HCT116 (cell line): ENCODE data around the gene SLC6A19. TPM values are rescaled to one million over a fixed set of nuclear protein-coding genes. Genes with fewer than 3 reads are reported as not detected.

Experiments used
- ATAC-seq: fragments of 200-7000 bp; cut with Tn5 transposase; 2 replicates; pipeline ENCODE4 v1.9.1; 2020; ENCODE audit warnings: mild to moderate bottlenecking, moderate library complexity
- BruUV-seq: library from RNA; stranded (reverse); fragments of 400-500 nt; replicated peaks from 2 replicates; lab custom pipeline; 2021; lab: Mats Ljungman, UMichigan
- CTCF ChIA-PET: fragments of 300-600 bp; sonication (Branson Sonifier 250); formaldehyde crosslinking; loops from one replicate; lab custom pipeline; 2021; ENCODE audit warnings: antibody characterized with exemption; lab: Charles Lee
- POLR2A ChIA-PET: fragments of 300-600, 350-600 bp; sonication (Branson Sonifier 250); formaldehyde crosslinking; loops from one replicate; lab custom pipeline; 2021; ENCODE audit warnings: antibody characterized with exemption; lab: Charles Lee
- RAD21 ChIA-PET, 2 experiments: fragments of 300-600 bp; sonication (Branson Sonifier 250); formaldehyde crosslinking; loops; one replicate each; lab custom pipeline; 2023; ENCODE audit warnings: low total read pairs in 2 of 2; ENCODE audit not compliant: uncharacterized antibody in 2 of 2, unreplicated experiment in 2 of 2, low non-redundant PET in 1 of 2; lab: Charles Lee
- DNase-seq: peaks from one replicate; pipeline ENCODE4 v3.0.0-alpha.2; 2010; ENCODE audit warnings: low read depth, low spot score
- H2AFZ ChIP-seq: fragments of 200-600 bp; shearing (Covaris generic), sonication (generic); 2 replicates; pipeline ENCODE4 v1.6.1; 2017; ENCODE audit warnings: low read depth, mixed run types, mixed read lengths, antibody characterized with exemption, low read length; ENCODE audit not compliant: poor library complexity, severe bottlenecking
- H3K27ac ChIP-seq: 2 replicates; pipeline ENCODE4 v1.5.1; 2012; ENCODE audit warnings: low read depth, low read length
- H3K27me3 ChIP-seq: fragments of 200-600 bp; sonication (generic); 2 replicates; pipeline ENCODE4 v1.6.1; 2016; ENCODE audit warnings: mixed run types, low read length, mixed read lengths; ENCODE audit not compliant: insufficient read depth
- H3K36me3 ChIP-seq, 2 experiments: fragments of 200-500 bp in 1 of 2; fragments of 200-600 bp in 1 of 2; sonication (Bioruptor generic) in 1 of 2; sonication (generic) in 1 of 2; 2 replicates each; pipeline versions ENCODE4 v1.5.1 to v1.6.1; 2014 to 2016; ENCODE audit warnings: low read length in 2 of 2, inconsistent platforms in 1 of 2, mixed read lengths in 1 of 2, mixed run types in 1 of 2; ENCODE audit not compliant: insufficient read depth in 2 of 2, control insufficient read depth in 1 of 2
- H3K4me1 ChIP-seq, 2 experiments: fragments of 200-600 bp in 1 of 2; sonication (generic) in 1 of 2; 2 replicates each; pipeline versions ENCODE4 v1.5.1 to v1.6.1; 2012 to 2017; ENCODE audit warnings: low read length in 2 of 2, inconsistent platforms in 1 of 2, mild to moderate bottlenecking in 1 of 2, mixed read lengths in 1 of 2, mixed run types in 1 of 2, moderate library complexity in 1 of 2; ENCODE audit not compliant: insufficient read depth in 2 of 2, control insufficient read depth in 1 of 2
- H3K4me2 ChIP-seq: fragments of 200-600 bp; sonication (generic); 2 replicates; pipeline ENCODE4 v1.6.1; 2017; ENCODE audit warnings: mixed run types, low read length, mixed read lengths
- H3K4me3 ChIP-seq, 2 experiments: fragments of 200-600 bp in 1 of 2; sonication (generic) in 1 of 2; replicated peaks in 1 of 2; 2 replicates each; pipeline ENCODE4 v1.5.1; 2011 to 2016; ENCODE audit warnings: low read length in 2 of 2, control low read depth in 1 of 2, low read depth in 1 of 2, mild to moderate bottlenecking in 1 of 2, mixed read lengths in 1 of 2, mixed run types in 1 of 2
- H3K79me2 ChIP-seq: fragments of 200-600 bp; sonication (generic); 2 replicates; pipeline ENCODE4 v1.6.1; 2017; ENCODE audit warnings: mild to moderate bottlenecking, mixed run types, low read length, moderate library complexity, mixed read lengths; ENCODE audit not compliant: insufficient read depth
- H3K9ac ChIP-seq: fragments of 200-600 bp; sonication (generic); 2 replicates; pipeline ENCODE4 v1.6.1; 2016; ENCODE audit warnings: low read length, mixed read lengths
- H3K9me2 ChIP-seq: fragments of 200-600 bp; sonication (generic), shearing (Covaris generic); 2 replicates; pipeline ENCODE4 v1.6.1; 2017; ENCODE audit warnings: mixed run types, mild to moderate bottlenecking, moderate library complexity; ENCODE audit not compliant: insufficient read depth
- H3K9me3 ChIP-seq, 2 experiments: fragments of 200-500 bp in 1 of 2; fragments of 200-600 bp in 1 of 2; sonication (Bioruptor generic) in 1 of 2; sonication (generic) in 1 of 2; 2 replicates each; pipeline ENCODE4 v1.6.1; 2014 to 2017; ENCODE audit warnings: low read length in 2 of 2, mixed read lengths in 2 of 2, inconsistent platforms in 1 of 2, low read depth in 1 of 2, mild to moderate bottlenecking in 1 of 2, mixed run types in 1 of 2, moderate library complexity in 1 of 2; ENCODE audit not compliant: control insufficient read depth in 1 of 2, insufficient read depth in 1 of 2
- H4K20me1 ChIP-seq: fragments of 200-600 bp; sonication (generic), shearing (Covaris generic); 2 replicates; pipeline ENCODE4 v1.6.1; 2017; ENCODE audit warnings: mixed run types, mild to moderate bottlenecking, moderate library complexity; ENCODE audit not compliant: insufficient read depth
- ATF3 ChIP-seq: IDR thresholded peaks from 2 replicates; pipeline ENCODE4 v1.6.1; 2012
- CTCF ChIP-seq, 3 experiments: fragments of 200-600 bp in 1 of 3; sonication (generic) in 1 of 3; IDR thresholded peaks in 2 of 3; conservative IDR thresholded peaks in 1 of 3; 2 replicates each; pipeline ENCODE4 v1.5.1; 2012 to 2017; ENCODE audit warnings: low read depth in 2 of 3, low read length in 2 of 3, antibody characterized with exemption in 1 of 3, borderline replicate concordance in 1 of 3, control low read depth in 1 of 3, mild to moderate bottlenecking in 1 of 3, mixed read lengths in 1 of 3, mixed run types in 1 of 3, moderate library complexity in 1 of 3; ENCODE audit not compliant: insufficient read depth in 1 of 3
- EGR1 ChIP-seq: IDR thresholded peaks from 2 replicates; pipeline ENCODE4 v1.6.1; 2012; ENCODE audit warnings: low read depth
- EZH2 ChIP-seq: fragments of 200-600 bp; sonication (generic); IDR thresholded peaks from 2 replicates; pipeline ENCODE4 v1.6.1; 2017; ENCODE audit warnings: antibody characterized with exemption, mixed run types
- MAX ChIP-seq: IDR thresholded peaks from 2 replicates; pipeline ENCODE4 v1.6.1; 2012
- POLR2A ChIP-seq: IDR thresholded peaks from 2 replicates; pipeline ENCODE4 v1.7.0; 2011; ENCODE audit warnings: borderline replicate concordance; ENCODE audit not compliant: insufficient read depth, insufficient read length; ENCODE audit errors: extremely low read depth
- RAD21 ChIP-seq: IDR thresholded peaks from 2 replicates; pipeline ENCODE4 v1.6.1; 2012; ENCODE audit warnings: low read depth, mild to moderate bottlenecking
- REST ChIP-seq: IDR thresholded peaks from 2 replicates; pipeline ENCODE4 v1.6.1; 2012; ENCODE audit warnings: low read depth
- SIN3A ChIP-seq: IDR thresholded peaks from 2 replicates; pipeline ENCODE4 v1.6.1; 2012; ENCODE audit warnings: low read depth
- SP1 ChIP-seq: IDR thresholded peaks from 2 replicates; pipeline ENCODE4 v1.6.1; 2012; ENCODE audit warnings: low read depth
- SRF ChIP-seq: IDR thresholded peaks from 2 replicates; pipeline ENCODE4 v1.6.1; 2012; ENCODE audit warnings: low read depth
- TCF7L2 ChIP-seq: IDR thresholded peaks from 2 replicates; pipeline ENCODE4 v1.7.0; 2011; ENCODE audit warnings: borderline replicate concordance, inconsistent platforms; ENCODE audit not compliant: insufficient read depth, insufficient read length; ENCODE audit errors: extremely low read depth
- ZFX ChIP-seq: fragments of 450-650 bp; IDR thresholded peaks from 2 replicates; pipeline ENCODE4 v1.6.1; 2017
- ZNF274 ChIP-seq: fragments of 200-500 bp; sonication (Bioruptor generic); IDR thresholded peaks from 2 replicates; pipeline ENCODE4 v1.6.1; 2014; ENCODE audit warnings: mild to moderate bottlenecking, low read depth, low read length, inconsistent platforms
- intact Hi-C: fragments of 100-400 bp; cut with micrococcal nuclease; formaldehyde crosslinking; loops from 2 replicates; pipeline ENCODE4 v1.10.0; 2022
- total RNA-seq: library from RNA; stranded (reverse); gene quantifications from one replicate; pipeline ENCODE4 v1.2.1, GENCODE V29; 2021; ENCODE audit not compliant: unreplicated experiment

Gene SLC6A19
- total RNA-seq, 1 experiment from 2014 or later = not detected

GRCh38 chr5:1252681-1253080 lies 51.3 kb downstream of the SLC6A19 start:
- POLR2A ChIA-PET = no interaction called here
- H3K27ac ChIP-seq = no peak overlapping the region
- H3K36me3 ChIP-seq = no peaks in the 10 kb centered on the region
- H4K20me1 ChIP-seq = no peaks in the 10 kb centered on the region
- no peak overlapping the region for H3K9ac ChIP-seq
- DNase-seq (no peak), ATAC-seq (no peak)
- no peak for TF ChIP-seq ZFX
- no peak for TF ChIP-seq EGR1
- no peak for TF ChIP-seq POLR2A
- TF ChIP-seq TCF7L2 = no peak
- TF ChIP-seq RAD21 = no peak
- no peak for TF ChIP-seq ZNF274
- no peak for TF ChIP-seq MAX
- TF ChIP-seq ATF3 = no peak
- no peak for TF ChIP-seq REST
- TF ChIP-seq SIN3A = no peak
- no peak for TF ChIP-seq EZH2
- no peak for TF ChIP-seq SP1
- no peak for TF ChIP-seq CTCF (IDR thresholded peaks at IDR 0.05 in 2 of 3, conservative IDR thresholded peaks at IDR 0.05 in 1 of 3; ENCODE audit: borderline replicate concordance in 1 of 3, insufficient read depth in 1 of 3, low read depth in 2 of 3, low read length in 2 of 3)
- no peak for TF ChIP-seq SRF
- TF ChIP-seq, all 23 proteins: peak for 0
- peaks cover 0 to 2% of the 10 kb centered on the region in 2 experiments; a peak in 1 of 4 replicates for H3K4me1 ChIP-seq
- CTCF ChIA-PET = no interaction called here
- no peak overlapping the region for H3K4me2 ChIP-seq
- H2AFZ ChIP-seq = no peak overlapping the region
- H3K9me2 ChIP-seq = no peaks in the 10 kb centered on the region
- intact Hi-C loops = no loop called here
- H3K27me3 ChIP-seq = no peaks in the 10 kb centered on the region
- H3K79me2 ChIP-seq = no peaks in the 10 kb centered on the region
- H3K4me3 ChIP-seq = no peak overlapping the region
- H3K9me3 ChIP-seq = no peaks in the 10 kb centered on the region
- BruUV-seq = no TSS peak
- RAD21 ChIA-PET = no interaction called here
